C4-2B (cell line): ENCODE data around the gene YPEL5.

Experiments used
- CTCF ChIP-seq: fragments of 450-650 bp; conservative IDR thresholded peaks from 2 replicates; pipeline ENCODE4 v1.5.1; 2017; ENCODE audit warnings: mild to moderate bottlenecking
- ZFX ChIP-seq: fragments of 450-650 bp; IDR thresholded peaks from 2 replicates; pipeline ENCODE4 v1.6.1; 2017

GRCh38 chr2:30136764-30137444 lies 9.9 kb upstream of the YPEL5 start:
- TF ChIP-seq CTCF (no peak), ZFX (no peak)
